ENCODE data around the gene HOXA13. TPM values are rescaled to one million over a fixed set of nuclear protein-coding genes. Genes with fewer than 3 reads are reported as not detected.

HOXA13 gene
- total RNA-seq, 1 experiment from 2014 or later: 4.7 TPM

DNA sequence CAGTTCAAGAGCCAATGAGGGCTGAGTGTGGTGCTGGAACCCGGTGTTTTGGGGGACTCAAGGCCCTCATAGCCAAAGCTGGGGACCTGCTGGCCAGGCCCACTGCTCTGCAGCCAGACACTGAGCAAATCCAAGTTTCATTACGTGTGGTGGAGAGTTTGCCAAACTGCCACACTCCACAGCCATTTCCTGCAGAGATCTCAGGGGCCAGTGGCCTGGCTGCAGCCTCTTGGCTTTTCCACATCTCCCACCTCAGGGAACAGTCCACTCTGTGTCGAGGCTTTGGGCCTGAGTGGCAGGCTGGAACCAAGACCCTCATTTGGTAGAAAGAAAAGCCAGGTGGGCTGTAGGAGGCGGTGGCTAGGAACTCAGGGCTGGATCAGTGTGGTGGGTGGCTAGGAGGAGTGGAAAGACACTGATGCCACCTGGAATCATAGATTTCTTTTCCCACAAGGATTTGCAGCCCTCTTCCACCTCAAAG, 18.1 kb downstream of the HOXA13 start:
- DNase-seq (ENCODE audit: low spot score): no peak

DNA sequence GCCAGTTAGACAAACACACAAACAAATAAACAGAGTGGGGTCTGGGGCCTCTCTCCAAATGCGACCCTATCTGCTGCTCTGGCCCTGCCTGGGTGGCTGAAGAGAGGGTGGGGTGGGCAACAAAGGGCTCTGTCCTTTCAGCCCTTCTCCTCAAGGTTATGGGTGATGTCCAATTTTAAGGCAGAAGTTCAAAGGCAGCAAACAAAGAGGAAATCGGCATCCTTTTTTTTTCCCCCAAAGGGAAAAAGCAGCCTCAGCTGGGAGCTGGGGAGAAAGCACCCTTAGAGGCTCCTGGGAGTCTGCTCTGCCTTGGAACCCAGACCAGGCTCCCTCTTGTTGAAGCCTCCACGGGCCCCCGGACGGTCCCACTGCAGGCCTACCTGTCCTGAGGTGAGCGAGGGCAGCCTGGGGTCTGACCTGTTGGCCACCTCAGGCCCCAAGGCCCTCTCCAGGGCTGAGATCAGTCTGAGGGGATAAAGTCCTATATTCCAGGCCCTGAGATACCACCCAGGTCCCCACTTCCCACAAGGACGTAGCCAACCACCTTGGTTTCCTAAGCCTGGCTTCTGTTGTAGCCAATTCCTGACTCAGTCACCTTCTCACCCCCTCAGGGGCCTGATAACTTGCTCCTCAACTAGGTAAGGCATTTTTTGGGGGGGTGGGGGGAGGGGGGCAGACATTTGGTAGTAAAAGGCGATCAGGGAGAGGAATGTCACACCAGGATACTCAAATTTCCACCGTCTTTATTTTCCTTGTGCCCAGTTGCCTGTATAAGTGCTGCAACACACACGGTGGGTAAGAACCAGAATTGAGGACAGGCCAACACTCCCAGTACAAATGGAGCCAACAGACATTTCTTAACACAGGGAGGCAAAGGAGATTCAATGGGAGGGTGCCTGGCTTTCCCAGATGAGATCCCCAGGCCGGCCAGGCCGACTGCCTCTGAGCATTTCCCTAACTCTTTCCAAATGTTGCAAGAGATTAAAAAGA, 19.2 kb downstream of the HOXA13 start:
- no peak for DNase-seq (ENCODE audit: low spot score)

DNA sequence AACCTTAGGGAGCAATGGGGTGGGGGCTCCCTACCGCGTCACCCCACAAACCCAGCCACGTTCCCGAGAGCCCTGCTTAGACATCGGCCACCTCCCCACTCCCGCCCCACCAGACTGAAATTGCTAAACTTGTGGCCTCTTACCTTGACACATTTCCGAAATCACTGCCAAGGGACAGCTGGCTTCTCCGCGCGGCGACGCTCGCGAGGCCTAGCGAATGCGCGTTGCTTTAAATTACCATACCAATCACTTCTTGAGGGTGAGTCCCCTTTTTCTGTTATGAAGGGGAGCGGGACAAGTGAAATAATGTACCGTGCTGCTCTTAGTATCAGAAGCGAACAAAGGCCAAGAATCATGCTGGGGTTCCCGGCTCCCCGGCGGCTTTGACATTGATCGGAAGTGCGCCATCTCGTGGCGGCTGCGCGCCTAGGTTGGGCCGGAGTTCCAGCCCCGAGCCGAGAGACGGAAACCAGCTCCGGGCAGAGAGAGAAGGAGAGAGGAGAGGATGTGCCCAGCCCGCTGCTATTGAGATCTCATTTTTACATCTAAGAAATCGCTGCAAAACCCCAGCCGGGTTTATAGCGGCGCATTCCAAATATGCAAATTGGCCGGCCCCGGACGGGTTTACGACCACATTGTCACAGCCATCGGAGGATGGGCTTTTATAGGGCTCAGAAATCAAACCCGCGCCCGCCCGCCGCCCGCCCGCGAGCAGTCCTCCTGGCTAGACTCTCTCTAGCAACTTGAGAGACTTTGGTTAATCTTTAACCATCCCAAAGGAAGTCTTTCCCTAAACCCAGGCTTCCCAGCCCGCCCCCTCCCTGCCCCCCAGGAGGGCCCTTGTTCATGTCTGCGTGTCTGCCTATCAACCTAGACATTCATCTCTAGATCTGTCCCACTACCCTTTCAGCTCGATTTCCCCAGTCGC, 20.1 kb downstream of the HOXA13 start:
- DNase-seq (ENCODE audit: low spot score): no peak

DNA sequence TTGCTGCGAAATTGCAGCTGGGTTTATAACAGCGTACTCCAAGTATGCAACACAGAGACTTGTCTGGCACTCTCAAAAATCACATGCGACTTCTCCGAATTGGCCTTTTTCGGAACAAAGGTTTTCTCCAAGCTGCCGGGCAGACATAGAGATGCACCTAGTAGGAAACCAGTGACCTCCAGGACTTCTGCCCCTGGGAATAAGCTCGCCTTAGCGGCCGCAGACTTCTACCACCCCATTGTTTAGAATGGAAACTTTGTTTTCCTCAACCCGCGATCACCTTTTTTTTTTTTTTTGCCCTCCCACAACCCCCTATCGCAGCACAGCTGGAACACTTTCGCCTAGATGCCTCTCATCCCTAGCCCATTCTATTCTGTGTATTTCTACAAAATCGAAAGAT, 20.9 kb downstream of the HOXA13 start:
- DNase-seq (ENCODE audit: low spot score): no peak

DNA sequence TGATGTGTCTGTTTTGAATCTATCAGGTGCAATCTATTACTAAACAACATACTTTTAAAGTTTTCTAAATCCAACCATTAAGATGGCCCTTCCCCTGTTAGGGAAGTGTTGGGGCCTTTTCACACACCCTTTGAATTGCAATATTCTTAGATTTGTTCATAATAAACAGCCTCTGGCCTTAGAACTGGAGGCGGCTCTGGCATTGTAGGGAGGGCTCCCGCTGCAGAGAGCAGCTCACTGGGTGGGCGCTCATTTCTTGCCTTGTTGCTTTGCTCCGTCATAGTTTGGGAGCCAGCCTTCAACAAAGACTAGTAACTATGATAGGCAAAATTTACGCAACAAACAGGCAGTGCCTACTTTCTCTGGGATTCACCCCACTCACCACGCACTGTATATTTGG, 21.5 kb downstream of the HOXA13 start:
- no peak for DNase-seq (ENCODE audit: low spot score)

DNA sequence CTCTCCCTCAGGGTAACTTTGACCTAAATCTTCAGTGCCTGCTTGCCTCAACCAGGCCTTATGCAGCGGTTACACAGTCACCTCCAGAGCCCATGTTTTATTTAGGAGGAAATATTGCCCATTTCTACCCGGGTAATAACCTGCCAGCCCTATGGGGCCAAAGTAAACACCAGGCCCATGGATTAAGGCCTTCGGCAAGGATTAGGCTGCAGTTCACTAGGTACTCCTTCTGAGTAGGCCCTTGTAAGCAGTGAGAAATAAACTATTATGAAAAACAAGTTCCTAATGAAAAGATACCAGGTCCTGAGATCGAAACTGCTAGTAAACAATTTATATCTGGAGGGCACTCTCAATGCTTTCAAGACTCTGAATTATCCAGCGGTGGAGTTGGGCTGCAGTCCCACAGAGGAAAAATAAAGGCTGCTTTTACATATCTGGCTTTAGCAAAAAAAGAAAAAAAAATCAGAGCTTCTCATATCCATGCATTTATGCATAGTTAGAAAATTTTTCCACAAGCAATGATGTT, 22.0 kb downstream of the HOXA13 start:
- no peak for DNase-seq (ENCODE audit: low spot score)

DNA sequence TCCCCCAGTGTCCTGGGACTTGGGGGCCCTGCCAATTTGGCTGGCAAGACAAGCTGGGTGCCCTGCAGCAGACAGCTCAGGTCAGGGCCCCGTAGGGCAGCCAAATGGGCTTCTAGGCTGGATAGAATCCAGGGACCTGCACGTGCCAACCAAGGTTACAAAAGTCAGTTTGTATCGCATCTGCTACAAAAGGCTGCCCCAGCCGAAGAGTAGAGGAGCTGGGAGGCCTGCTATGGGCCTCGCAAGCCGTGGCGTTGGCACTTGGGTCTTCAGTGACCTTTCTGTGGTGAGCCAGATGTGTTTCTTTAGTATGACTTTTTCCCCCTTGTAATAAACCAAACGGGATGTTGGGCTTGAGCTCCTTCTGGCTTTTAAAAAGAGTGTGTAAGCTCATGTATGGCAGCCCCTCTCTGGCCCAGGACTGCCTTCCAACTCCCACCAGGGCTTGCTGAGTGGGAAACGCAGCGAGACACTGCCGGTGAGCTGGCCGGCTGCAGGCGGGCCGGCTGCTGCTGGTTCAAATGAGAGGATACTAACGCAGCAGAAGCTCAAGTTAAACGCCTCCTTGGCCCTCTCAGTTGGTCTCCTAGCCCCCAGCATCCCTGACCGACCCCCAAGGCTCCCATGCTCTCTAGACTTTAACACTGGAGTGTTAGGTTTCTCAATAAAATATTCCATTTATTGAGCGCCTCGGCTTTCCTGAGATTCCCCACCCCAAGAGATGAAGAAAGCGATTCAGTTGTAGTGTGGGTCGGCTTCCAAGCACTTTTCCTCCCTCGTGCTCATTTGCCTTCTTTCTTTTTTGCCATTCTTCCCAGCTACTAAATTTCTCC, 22.7 kb downstream of the HOXA13 start:
- no peak for DNase-seq (ENCODE audit: low spot score)

DNA sequence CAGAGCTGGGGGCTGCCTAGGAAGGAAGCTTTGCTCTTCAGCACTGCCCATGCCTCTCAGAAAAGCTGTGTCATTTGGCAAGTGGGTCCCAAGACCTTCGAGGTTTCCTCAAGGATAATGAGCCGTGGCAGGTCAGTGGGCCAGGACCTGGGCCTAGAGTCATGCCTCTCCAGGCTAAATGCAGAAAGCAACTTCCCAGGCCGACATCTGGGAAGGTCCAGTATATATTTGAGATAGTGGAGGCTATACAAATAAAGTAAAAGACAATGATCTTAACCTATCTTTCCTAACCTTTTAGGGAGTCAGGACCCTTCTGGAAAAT, 23.4 kb downstream of the HOXA13 start:
- DNase-seq (ENCODE audit: low spot score): no peak

DNA sequence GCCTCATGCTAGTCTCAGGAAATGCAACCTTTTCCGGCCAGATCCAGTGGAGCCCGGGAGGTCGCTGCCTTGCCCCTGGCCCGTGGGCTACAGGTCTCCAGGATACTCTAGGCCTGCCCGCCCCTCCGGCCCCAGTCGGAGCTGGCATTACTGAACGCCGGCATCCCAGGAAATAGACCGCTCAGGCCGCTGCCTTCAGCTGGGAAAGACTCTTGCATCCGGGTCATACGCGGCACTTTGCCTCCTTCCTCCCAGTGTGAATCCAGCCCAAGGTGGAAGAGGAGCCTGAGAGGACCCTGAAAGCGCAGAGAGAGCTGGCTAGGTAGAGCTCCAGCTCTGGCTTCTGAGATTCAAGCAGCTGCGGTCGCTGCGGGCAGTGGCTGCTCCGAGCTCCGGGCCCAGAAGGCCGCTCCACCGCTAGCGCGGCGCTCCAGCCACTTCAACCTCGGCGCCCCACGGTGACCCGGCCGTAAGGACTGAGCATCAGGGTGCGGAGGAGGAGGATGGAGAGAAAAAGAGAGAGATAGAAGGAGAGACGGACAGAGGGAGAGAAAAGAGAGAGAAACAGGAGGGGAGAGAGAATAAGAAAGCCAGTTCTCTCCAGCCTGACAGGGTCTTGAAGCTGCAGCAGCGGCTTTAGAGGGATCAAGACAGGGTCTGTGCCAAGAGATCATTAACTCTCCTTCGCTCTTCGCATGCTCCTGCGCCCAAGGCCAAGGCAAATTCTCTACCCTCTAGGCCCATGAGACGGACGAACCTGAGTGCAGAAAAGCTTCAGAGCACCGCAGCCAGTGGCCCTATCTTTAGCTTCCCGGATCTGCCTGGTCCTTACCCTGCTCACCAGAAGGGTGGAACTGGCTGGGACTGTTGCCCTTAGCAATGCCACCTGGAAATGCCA, 24.0 kb downstream of the HOXA13 start:
- DNase-seq (ENCODE audit: low spot score): no peak

DNA sequence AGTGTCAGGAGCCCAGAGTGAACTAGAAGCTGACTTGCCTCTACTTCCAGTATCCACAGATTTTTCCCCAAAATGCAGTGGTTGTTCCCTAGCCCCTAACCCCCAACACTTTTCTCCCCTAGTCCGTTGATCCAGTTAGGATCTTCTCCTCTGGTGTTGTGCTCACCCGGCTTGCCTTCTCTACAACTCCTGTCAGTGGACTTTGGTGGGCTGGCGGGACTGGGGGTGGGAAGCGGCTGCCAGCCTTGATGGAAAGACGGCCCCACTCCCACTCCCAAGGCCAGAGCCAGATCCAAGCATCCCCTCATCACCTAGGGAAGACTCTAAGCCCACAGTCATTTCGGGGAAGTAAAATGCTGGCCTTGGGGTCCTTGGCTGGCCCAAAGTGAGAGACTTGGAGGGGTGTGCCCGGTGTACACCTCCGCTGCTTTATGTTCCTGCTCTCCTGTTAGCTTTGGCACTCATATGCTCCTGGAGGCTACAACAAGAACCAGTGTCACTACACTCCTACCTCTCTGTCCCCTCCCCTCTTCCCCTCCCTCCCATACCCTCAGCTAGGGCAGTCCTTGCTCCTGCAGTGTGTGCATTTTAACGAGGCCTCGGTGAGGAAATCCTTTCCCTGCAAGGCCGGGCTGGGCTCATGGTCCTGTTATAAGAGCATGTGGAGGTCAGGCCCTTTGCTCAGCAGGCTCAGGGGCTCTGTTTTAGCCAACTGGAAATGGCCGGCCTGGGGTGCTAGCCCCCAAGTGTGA, 24.8 kb downstream of the HOXA13 start:
- no peak for DNase-seq (ENCODE audit: low spot score)

DNA sequence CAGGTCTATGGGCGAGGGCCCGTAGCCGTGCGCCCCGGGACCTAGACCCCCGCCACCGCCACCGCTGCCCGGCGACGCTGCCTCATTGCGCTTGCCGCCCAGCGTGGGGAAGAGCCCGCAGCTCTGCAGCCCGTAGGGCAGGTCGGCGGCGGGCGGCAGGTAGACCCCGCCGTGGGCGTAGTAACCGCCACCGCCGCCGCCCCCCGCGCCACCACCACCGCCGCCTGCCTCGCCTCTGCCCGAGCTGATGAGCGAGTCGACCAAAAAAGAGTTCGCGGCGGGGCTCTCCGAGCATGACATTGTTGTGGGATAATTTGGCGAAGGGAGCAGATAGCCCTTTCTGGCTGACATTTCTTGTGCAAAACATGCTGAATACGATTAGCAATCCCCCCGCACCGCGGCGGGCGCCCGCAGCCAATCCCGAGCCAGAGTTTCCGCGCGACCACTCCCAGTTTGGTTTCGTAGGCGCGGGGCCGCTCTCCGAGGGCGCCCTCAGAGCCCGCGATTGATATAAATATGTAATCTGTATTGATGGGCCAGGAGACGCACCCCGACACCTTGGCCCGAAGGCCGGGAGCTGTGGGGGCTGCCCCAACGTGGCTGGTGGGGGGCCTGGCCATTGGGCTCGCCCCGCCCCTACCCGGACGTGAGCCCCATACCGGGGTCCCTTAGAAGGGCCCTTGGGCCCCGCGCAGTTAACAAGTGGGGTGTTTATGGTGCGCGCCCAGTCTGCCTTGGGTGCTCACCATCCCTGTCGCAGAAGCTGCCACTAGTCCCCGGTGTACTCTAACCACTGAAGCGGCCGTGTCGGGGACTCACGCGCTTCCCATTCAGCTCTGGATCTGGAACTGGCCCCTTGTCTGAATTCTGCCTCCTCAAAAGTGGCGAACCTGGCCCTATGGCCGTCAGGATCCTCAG, 25.7 kb downstream of the HOXA13 start, which contains the start of gene HOXA10:
HOXA10 (minus strand) TSS at position 365 of the 918 bp plus-strand sequence; CDS start at position 351, 14 bp downstream.
- no peak for DNase-seq (ENCODE audit: low spot score)

DNA sequence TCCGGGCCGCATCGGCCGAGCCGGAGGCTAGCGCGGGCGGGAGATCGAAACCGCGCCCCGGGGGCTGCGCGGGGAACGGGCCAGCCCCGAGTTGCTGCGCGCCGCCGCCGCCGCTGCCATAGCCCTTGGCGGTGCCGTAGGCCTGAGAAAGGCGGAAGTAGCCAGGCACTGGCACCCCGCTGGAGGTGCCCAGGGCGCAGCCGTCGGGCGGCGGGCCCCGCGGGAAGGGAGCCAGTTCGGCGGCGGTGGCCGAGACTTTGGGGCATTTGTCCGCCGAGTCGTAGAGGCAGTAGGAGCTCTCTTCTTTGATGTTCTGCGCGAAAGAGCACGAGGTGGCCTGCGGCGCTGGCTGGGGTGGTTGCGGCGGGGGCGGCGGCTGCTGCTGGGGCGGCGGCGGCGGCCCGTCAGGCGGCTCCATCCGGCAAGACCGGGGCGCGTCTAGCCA, 26.4 kb downstream of the HOXA13 start:
- DNase-seq (ENCODE audit: low spot score): no peak

DNA sequence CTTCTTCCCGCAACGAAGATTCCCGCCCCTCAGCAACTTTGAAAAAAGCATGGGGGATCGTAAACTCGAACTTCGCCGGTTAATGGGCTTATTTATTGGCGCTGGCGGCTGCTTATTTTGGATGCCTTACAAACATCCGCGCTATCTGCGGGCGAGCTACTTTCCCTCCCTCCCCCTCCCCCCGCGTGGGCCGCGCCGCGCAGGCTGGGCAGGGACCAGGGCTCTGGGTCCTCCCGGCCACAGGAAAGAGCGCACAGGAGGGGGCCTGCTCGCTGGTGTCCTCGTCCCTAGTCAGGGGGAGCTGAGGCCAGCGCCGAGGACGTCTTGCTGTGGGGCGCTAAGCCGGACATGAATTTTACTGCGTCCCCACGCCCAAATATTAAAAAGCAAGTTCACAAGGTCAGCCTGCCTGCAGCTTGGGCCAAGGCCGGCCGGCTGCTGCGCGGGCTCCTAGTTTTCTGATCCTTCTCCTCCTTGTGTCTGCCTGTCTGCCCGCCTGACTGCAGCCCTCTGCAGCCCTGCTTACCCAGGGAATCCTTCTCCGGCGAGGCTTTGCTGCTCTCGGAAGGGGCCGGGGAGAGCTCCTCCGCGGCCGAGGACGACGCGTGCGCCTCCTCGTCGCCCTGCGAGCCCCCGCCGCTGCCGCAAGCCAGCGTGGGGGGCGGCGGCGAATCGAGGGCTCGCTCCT, 26.9 kb downstream of the HOXA13 start:
- DNase-seq (ENCODE audit: low spot score): peak; percentile 77

DNA sequence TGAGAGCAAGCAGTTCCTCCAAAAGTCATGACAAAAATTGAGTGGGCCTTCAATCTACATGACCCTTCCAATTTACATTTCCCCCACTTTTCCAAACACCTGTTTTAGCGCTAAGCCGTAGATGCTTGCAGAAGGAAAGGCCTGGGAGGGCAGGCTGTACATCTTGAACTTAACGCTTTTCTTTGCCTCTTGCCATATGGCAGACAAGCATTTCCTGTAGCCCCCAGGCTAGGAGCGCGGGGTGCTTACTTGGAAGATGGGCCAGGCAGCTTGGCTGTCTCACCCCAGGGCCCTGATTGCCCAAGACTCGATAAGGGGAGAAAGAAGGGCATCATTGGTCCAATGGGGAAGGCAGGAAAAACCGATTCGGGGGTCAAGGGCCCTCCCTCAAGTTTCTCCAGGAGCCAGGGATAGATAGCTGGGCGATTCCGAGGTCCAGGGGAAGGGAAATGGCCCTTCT, 27.5 kb downstream of the HOXA13 start:
- DNase-seq (ENCODE audit: low spot score): peak; percentile 61

DNA sequence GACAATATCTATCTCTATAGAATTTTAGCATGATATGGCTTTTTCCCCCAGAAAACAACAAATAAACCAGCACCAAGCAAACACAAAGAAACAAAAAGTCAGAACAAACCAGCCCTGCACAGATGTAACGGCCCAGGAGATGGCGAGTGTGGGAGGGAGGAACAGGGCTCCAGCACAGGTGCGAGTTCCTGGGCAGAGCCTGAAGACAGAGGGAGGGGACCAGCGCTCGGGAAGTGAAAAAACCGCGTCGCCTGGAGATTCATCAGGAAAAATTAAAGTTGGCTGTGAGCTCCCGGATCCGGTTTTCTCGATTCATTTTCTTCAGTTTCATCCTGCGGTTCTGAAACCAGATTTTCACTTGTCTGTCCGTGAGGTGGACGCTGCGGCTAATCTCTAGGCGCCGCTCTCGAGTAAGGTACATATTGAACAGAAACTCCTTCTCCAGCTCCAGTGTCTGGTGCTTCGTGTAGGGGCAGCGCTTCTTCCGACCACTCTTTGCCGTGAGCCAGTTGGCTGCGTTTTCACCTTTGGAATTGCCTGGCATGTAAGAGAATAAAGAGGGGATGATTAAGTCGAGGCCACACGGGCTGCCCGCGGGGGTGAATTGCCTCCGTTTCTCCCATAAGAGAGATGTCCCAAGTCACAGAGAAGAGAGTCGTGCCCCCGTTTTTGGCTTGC, 28.1 kb downstream of the HOXA13 start:
- DNase-seq (ENCODE audit: low spot score): no peak

DNA sequence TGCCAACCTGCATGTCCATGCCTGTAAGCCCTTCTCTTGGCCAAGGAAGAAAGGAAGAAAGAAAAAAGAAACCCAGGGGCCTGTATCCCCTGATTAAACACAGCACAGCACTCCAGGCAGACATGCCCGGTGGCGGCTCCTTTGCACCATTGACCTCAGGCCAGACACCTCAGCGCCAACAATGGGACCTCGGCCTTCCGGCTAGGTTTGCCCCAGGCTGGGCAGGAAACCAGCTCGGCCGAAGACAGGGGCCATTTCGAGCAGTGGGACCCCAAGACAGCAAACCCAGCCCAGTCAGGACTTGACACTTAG, 28.6 kb downstream of the HOXA13 start:
- DNase-seq (ENCODE audit: low spot score): no peak

Data from A172 (cell line).